Fibroblast of skin of left quadriceps (primary cell): ENCODE results near the gene TRIM38.
"Not testable (repeated sequence)": the region's sequence is repeated elsewhere in the genome, so short reads cannot be mapped to it uniquely, and the experiment has no call there.

Source experiments
- DNase-seq, 2 experiments: peaks; one replicate each; pipeline ENCODE4 v3.0.0-alpha.2; 2013; ENCODE audit warnings: low read depth in 2 of 2

TRIM38 gene

GRCh38 chr6:25942561-25943147 lies 19.9 kb upstream of the TRIM38 start:
- DNase-seq = peak in 1 of 2 experiments; percentile 16

GRCh38 chr6:25943887-25944286 lies 18.7 kb upstream of the TRIM38 start:
- DNase-seq = no peak

DNA sequence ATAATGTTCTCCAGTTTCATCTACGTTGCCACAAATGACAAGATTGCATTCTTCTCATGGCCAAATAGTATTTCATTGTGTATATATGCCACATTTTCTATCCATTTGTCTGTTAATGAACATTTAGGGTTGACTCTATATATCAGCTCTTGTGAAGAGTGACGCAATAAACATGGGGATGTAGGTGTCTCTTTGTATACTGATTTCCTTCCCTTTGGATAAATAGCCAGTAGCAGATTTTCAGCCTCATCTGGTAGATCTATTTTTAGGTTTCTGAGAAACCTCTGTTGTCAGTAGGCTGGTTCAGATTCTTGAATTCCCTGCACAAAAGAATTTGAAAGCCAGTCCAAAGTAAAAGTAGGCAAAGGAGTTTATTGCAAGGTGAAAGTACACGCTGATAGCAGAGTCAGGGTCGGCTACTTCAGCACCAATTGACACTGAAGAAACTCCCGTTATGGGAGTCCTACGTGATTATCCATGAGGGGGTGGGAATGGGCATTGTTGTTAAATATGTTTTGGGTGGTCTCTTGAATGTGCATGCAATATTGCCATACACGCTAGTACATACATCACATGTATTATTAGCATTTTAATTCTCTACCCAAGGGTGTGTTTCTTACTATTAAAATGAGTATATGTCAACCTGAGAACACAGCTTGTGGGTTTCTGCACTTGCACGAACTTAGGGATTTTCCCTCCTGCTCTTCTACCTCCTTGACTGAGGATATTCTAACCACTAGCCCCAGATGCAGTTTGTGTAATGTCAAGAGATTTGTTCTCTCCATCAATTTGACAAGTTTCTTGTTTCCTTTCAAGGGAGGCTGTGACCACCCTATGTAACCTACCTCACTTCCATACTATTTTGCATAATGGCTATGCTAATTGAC lies 17.7 kb upstream of the TRIM38 start:
- DNase-seq = no peak

DNA sequence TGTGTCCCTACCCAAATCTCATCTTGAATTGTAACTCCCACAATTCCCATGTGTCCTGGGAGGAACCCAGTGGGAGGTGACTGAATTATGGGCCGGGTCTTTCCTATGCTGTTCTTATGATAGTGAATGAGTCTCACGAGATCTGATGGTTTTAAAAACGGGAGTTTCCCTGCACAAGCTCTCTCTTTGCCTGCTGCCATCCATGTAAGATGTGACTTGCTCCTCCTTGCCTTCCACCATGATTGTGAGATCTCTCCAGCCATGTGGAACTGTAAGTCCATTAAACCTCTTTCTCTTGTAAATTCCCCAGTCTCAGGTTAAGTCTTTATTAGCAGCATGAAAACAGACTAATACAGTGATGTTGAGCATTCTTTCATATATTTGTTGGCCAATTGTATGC lies 16.9 kb upstream of the TRIM38 start:
- DNase-seq = not testable (repeated sequence)

DNA sequence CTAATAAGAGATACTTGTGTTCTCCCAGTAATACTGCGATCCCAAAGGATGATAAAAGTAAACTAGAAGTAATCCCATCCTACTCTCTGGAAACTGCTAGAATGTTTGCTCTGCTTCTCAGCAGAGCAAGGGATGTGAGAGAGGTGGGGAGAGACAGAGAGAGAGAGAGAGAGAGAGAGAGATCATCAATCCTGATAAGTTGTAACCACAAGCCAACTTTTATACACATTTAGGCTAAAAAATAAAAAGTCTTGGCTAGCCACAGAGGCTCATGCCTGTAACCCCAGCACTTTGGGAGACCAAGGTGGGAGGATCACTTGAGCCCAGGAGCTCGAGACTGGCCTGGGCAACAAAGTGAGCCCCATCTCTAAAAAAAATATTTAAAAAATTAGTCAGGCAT lies 16.0 kb upstream of the TRIM38 start:
- DNase-seq = no peak

DNA sequence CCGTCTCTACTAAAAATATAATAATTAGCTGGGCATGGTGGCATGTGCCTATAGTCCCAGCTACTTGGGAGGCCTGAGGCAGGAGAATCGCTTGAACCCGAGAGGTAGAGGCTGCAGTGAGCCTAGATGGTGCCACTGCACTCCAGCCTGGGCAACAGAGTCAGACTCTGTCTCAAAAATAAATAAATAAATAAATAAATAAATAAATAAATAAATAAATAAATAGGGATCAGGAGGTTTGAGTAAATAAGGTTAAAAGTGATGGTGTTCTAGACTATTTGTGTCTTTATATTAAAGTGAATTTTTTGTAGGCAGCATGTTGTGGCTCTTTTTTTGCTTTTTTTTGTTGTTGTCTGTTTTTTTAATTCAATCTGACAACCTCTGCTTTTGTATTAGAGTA lies 15.1 kb upstream of the TRIM38 start:
- not testable (repeated sequence) for DNase-seq

DNA sequence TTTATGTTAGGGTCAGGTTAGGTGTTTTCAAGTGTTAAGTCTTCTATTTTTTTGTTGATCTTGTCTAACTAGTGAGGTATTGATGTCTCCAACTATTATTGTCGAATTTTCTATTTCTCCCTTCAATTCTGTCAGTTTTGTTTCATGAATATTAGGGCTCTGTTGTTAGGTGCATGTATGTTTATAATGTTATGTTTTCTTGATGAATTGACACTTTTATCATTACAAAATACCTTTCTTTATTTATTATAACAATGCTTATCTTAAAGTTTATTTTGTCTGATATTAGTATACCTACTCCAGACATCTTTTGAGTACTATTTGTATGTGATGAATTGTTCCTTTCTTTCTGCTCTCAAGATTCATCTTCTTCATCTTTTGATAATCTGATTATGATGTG lies 12.9 kb upstream of the TRIM38 start:
- no peak for DNase-seq

DNA sequence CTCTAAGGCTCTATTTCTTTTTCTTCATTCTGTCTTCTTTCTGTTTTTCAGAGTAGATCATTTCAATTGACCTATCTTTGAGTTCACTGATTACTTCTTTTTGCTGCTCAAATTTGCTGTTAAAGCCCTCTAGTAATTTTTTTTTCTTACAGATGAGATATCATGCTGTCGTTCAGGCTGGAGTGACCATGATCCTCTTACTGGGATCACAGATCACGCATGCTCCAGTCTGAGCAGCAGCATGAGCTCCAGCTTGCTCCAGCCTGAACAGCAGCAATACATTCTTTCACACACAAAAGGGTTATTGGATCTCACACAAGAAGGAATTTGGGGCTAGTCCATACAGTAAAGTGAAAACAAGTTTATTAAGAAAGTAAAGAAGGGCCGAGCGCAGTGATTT lies 12.3 kb upstream of the TRIM38 start:
- DNase-seq = no peak

DNA sequence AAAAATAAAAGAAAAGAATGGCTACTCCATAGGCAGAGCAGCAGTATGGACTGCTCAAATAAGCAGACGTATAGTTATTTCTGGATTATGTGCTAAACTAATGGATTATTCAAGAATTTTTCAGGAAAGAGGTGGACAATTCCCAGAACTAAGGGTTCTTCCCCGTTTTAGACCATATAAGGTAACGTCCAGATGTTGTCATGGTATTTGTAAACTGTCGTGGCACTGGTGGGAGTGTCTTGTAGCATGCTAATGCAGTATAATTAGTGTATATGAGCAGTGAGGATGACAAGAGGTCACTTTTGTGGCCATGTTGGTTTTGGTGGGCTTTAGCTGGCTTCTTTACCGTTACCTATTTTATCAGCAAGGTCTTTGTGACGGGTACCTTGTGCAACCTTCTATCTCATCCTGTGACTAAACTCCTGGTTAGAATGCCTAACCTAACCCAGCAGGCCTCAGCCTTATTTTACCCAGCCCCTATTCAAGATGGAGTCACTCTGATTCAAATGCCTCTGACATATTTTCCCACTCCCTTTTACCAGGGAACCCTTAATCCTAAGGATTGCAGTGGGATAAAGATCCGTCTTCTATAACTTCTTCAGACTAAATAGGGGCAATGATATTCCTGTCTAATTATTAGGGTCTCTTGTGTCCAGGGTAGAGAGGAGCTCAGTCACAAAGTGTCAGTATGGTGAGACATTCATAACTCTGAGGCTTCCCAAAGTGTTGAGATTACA lies 11.1 kb upstream of the TRIM38 start:
- no peak for DNase-seq

- DNase-seq = no peak
These were observed 10.1 kb upstream of the TRIM38 start for GRCh38 chr6:25952535-25952934.

DNA sequence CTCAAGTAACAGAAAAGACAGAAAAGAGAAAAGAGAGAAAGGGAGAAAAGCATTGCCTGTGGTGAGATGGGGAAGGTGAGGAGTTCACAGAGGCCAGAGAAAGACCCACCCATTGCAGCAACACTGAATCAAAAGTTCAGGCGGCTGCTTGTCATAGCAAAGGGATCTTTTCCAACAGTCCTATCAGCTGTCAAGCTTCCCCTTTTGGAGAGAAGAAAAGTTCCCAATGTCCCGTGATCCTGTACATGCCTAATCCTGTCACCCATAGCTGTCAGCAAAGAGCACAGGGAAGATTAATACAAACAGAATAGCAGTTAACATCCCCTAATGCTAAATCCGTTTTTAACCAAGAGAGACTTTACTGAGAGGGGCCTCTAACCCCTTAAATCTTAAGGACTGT lies 8.9 kb upstream of the TRIM38 start:
- DNase-seq = no peak

GRCh38 chr6:25954756-25955155 lies 7.8 kb upstream of the TRIM38 start:
- no peak for DNase-seq

DNA sequence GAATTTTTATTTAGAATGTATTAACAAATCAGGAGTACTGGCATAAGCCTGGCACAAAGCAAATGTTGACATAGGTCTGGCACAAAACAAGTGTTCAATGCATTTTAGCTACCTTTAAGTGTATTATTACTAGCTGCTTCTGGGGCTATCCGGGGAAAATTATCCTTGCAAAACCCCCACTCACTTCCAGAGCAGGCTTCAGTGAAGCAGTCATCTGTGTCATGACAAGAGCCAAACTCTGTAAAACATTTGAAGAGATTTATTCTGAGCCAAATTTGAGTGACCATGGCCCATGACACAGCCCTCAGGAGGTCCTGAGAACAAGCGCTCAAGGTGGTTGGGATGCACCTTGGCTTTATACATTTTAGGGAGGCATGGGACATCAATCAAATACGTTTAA lies 6.4 kb upstream of the TRIM38 start:
- DNase-seq = no peak

- DNase-seq = no peak
These were observed 3.9 kb upstream of the TRIM38 start for GRCh38 chr6:25958700-25959162.

GRCh38 chr6:25959890-25960536 lies 2.6 kb upstream of the TRIM38 start:
- no peak for DNase-seq

GRCh38 chr6:25960734-25961133 lies 1.9 kb upstream of the TRIM38 start:
- no peak for DNase-seq

- no peak for DNase-seq
These were observed 918 bp upstream of the TRIM38 start for GRCh38 chr6:25961619-25962148.

DNA sequence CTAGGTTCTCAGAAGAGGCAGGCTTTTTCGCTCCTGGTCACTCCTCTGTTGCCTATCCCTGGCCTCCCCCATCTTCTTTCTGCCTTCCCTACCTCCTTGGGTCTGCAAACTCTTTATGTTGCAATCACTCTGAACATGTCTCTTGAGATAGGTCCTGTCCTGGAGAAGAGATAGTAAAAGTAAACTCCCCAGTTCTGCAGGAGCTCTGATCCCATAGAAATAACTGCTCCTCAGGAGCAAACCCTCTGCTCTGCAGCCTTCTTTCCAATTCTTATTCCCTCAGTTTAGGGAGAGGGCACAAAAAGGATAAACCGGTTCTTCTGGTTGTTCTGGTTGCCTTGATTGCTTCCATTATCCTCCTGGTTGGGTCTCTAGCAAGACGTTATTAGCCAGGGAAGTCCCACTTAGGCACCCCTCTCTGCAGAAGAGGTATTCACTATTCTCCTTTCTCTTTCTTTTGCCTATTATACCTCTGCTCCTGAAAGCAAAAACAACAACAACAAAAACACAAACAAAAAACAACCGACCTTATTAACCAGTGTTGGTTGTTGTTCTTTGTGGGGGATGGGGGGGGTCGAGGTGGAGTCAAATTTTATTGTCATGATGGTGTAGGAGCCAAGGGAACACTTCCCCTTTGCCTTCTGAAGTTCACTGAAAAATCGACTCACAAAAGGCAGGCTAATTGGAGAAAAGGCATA lies 973 bp downstream of the TRIM38 start:
- no peak for DNase-seq

DNA sequence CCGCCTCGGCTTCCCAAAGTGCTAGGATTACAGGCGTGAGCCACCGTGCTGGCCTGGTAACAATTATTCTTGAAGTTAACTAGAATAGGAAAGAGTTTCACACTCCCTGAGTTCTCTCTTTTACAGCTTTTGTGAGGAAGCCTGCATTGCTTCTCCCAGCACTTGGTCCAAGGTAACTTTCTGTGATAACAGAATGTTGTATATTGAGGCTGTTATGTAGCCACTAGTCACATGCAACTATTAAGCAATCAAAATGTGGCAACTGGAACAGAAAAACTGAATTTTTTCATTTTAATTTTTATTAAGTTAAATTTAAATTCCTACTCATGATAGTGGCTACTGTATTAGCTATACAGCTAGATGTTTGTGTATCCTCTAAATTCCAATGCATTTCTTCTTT lies 2.5 kb downstream of the TRIM38 start:
- no peak for DNase-seq

DNA sequence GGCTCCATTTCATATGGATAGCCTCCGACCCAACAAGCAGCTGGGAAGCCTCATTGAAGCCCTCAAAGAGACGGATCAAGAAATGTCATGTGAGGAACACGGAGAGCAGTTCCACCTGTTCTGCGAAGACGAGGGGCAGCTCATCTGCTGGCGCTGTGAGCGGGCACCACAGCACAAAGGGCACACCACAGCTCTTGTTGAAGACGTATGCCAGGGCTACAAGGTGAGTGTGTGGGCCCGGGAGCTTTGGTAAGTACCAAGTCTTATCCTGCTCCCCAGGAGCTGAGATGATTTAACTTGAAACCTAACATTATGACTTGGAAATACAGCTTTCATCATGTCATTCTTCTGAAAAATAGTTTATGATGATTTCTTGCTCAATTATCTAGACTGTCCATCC lies 4.1 kb downstream of the TRIM38 start:
- no peak for DNase-seq

DNA sequence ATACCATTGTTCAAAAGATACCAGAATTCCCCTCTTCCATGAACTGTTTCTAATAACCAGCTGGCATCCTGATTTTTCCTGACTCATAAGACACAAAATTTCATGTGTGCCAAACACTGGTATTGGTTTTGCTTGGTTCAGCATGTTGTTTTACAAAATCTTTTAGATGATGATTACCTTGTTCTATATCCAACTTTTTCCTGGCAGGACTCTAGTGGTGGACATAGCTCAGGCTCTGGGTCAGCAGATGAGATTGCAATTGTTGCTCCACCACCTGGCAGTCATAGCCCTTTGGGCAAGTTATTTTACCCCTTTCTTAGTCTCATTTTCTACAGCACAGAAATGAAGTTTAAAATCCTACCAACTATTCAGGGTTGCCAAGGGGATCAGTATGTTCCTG lies 6.2 kb downstream of the TRIM38 start:
- DNase-seq = no peak
